D341Med (cell line): ENCODE data around the gene WDR45B.
"Not testable (repeated sequence)": the region's sequence is repeated elsewhere in the genome, so short reads cannot be mapped to it uniquely, and the experiment has no call there.

Source experiments
- DNase-seq: peaks from one replicate; pipeline ENCODE4 v3.0.0; 2012; ENCODE audit warnings: low spot score

The WDR45B gene

GRCh38 chr17:82582709-82583108 lies 65.5 kb downstream of the WDR45B start:
- peak; percentile 25 for DNase-seq

DNA sequence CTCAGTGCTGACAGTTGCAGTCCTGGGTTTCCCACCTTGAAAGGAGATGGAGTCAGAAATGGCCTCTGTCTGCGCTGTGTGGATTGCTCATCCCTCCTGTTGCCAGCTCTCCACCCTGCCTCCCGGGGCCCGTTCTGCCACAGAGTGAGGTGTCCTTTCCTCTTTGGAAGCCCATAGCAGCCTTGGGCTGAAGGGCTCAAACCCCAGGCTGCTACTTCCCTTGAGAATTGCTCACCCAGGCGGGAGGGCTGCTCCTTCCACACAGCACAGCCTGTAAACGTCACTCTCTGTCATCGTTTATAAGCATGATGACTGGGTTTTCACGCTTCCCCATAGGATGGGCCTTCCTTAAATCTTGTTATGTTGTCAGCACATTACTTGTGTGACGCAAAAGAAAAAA lies 66.0 kb downstream of the WDR45B start:
- DNase-seq, result peak; percentile 51

DNA sequence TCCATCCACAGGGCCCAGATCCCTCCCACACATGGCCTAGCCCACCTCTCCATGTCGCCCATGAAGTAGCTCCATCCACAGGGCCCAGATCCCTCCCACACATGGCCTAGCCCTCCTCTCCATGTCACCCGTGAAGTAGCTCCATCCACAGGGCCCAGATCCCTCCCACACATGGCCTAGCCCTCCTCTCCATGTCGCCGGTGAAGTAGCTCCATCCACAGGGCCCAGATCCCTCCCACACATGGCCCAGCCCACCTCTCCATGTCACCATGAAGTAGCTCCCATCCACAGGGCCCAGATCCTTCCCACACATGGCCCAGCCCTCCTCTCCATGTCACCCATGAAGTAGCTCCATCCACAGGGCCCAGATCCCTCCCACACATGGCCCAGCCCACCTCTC lies 68.3 kb downstream of the WDR45B start:
- not testable (repeated sequence) for DNase-seq

GRCh38 chr17:82577300-82577699 lies 70.9 kb downstream of the WDR45B start:
- DNase-seq, result peak; percentile 39

- DNase-seq, result not testable (repeated sequence)
Measured at GRCh38 chr17:82575581-82576221, 72.5 kb downstream of the WDR45B start.

DNA sequence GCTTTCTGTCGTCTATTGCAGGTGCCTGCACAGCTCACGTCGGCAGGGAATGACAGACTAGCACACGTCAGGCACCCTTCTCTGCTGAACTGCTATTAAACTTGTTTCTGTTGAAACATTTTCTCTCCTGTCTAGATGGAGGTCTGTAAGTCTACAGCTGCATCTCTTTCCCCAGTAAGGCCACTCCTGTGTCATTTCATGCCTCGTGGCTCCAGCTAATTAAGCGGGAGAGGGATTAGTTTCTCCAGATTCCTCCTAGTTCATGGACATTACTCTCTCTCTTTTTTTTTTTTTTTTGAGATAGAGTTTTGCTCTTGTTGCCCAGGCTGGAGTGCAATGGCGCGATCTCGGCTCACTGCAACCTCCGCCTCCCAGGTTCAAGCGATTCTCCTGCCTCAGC lies 74.2 kb downstream of the WDR45B start:
- peak; percentile 60 for DNase-seq

DNA sequence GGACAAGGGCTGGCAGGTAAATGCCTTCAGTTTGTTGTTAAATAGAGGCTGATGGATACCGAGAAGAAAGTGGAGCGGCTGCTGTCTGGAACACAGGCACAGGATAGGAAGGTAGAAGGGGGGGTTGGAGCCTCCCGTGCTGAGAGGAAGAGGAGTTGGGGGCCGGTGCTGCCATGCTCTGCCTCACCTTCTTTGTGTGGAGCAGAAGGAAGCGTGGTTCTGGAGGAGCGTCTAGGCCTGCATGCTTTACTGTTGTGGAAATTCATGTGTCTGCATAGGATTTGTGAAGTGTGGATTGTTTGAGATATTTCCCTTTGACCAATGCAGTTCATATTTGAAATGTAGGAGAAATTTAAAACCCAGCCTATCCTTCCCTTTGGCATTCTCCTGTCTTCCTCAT lies 76.4 kb downstream of the WDR45B start:
- no peak for DNase-seq

- DNase-seq, result no peak
Measured at GRCh38 chr17:82570277-82570676, 78.0 kb downstream of the WDR45B start.

DNA sequence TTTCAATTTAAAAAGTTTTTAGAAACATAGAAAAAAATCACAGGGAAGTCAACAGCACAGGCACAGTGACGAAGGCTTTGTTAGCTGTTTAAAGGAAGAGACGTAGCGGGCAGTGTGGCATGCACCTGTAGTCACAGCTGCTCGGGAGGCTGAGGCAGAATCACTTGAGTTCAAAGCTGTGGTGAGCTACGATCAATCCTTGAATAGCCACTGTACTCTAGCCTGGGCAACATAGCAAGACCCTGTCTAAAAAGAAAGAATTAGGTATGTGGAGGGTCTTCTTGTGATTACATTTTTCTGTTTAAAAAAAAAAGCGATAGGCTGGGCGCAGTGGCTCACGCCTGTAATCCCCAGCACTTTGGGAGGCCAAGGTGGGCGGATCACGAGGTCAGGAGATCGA lies 78.6 kb downstream of the WDR45B start:
- DNase-seq, result no peak

- DNase-seq, result peak; percentile 34
Measured at GRCh38 chr17:82568997-82569393, 79.2 kb downstream of the WDR45B start.

GRCh38 chr17:82567286-82567685 lies 81.0 kb downstream of the WDR45B start:
- no peak for DNase-seq

DNA sequence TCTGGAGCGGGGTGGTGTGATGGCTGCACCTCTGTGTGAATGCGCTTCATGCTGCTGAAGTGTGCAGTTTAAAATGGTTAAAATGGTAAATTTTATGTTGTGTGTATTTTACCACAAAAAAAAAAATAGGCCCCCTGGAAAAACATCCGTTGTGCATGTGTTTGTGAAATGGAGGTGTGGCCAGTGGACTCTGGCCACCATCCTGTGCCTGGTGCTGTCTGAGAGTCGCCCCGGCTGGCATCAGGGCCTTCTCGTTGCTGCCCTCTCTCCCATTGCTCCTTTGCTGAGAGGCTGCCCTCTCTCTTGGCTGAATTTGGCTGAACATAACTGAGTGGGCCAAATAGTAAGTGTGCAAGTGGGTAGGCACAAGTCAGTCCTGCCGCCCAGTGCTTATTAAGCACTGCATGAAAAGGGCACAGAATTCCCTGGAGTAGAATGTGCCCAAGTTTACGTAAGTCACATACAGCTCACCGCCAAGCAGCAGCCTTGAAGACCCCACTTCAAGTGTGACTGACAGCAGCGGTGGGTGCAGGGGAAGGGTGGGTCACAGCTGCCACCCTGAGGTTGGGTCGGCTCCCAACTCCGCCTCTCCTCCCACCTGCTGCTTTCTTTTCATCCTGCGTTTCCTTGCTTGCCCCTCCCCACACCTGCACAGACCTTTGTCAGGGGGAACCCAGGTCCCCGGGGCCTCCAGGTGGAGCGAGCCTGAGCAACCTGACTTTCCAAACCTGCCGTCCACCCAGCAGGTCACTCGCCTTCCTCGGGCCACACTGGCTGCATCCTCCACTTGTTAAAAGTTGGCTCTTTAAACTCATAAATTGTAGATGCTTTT lies 81.9 kb downstream of the WDR45B start:
- peak; percentile 36 for DNase-seq

GRCh38 chr17:82565551-82565950 lies 82.7 kb downstream of the WDR45B start:
- no peak for DNase-seq
